ENCODE results near the gene POU6F2.

Gene POU6F2

DNA sequence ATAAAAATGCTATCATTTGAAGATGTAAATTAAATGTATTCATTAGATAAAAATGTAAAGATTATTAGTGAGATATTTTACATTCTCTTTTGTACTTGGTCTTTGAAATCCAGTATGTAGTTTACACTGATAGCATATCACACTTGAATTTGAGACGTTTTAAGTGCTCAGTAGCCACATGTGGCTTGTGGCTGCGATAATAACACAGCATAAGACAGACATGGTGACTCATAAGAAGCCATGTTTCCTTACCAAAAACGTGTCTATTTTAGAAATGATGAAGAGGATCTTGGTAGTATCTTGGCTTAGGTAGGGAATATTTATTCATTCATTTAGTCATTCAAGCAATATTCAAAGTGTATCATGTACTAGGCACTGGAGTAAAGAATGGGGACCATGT lies 149.3 kb downstream of the POU6F2 start:
- no peak for DNase-seq (ENCODE audit: low read depth, low spot score)

DNA sequence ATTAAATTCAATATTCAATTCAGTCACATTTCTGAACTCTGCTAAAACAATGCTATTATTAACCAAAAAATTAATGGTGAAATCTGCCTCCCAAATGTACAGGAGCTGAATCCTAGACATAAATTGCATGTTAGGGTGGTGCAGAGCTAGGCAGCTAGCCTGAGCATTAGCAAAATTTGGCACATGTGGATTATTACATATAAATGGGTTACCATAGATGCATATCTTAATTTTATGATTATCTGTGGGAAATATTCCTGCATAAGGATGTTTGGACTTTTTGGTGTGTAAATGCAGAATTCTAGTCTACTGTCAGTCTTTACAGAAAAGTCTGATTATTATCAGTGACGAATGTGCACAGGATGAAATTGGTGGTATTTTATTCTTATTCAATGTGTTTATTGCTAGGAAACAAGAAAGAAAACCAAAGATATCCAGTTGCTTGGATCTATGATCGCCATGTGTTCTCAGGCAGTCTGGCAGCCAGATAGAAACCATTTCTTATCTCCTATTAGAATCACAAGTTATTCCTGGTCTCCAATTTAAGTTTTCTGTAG lies 150.7 kb downstream of the POU6F2 start:
- DNase-seq (ENCODE audit: low read depth, low spot score): no peak

DNA sequence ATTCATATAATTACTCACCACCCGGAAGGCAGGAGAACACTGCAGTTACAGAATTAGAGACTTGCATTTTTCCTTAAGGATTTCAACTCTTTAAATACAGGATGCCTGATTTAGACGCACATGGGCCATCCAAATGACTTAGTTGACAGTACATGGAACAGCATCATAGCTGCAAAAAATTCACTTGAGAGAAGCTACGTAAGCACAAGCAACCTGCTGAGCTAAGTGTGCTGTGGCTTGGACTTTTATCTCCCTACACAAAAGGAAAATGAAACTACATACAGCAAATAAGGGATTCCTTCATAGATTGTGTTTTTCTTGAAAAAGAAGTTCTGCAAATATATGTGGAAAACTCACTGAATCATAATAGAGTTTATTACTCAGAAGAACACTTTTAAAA lies 152.6 kb downstream of the POU6F2 start:
- DNase-seq (ENCODE audit: low read depth, low spot score): no peak

DNA sequence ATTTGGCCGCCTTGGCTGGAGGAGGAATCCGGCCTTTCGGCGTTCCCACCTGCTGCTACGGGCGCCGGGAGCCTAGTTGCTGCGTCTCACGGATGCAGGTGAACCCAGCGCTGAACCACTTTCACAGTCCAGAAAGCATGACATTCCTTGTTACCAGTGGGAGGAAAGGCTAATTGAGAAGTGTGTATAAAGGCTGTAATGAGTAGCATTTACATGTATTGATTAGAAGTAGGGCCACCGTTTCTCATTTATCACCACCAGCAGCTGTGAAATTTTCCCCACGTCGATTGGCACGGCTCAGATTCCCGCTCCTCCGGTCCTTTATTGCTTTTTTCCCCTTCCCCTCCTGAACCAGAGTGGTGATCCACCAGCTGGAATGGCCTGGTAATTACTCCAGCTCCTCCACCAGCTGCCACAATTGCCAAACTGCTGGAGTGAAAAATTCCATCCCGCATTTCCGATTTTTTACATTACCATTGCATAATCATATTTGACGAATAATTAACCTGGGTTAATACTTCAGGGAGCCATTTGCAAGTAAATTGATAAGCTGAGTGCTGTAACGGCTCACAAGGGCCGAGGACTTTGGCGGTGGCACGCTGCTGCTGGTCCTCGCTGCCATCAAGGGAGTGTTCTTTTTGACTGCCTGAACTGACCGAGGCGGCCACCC lies 153.3 kb downstream of the POU6F2 start:
- DNase-seq (ENCODE audit: low read depth, low spot score): no peak

- no peak for DNase-seq (ENCODE audit: low read depth, low spot score)
Observed at GRCh38 chr7:39132306-39132705, 154.6 kb downstream of the POU6F2 start.

GRCh38 chr7:39133088-39133487 lies 155.4 kb downstream of the POU6F2 start:
- no peak for DNase-seq (ENCODE audit: low read depth, low spot score)

DNA sequence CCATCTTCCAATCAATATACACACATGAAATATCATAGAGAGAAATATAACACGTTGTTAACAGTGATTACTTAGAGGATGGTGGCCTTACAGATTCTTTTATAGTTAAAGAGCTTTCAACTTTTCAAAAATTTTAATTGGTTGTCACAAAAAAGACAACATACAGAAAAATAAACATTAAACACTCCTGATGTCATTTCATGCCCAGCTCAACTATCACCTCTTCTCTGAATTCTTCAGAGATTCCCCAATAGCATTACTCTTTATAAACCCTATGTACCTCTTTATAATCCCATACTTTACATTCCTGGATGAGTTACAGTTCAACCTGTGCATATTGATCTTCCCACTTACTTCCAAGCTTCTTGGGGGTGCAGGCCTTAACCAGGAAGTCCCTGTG lies 159.8 kb downstream of the POU6F2 start:
- no peak for DNase-seq (ENCODE audit: low read depth, low spot score)

GRCh38 chr7:39142750-39143149 lies 165.0 kb downstream of the POU6F2 start:
- DNase-seq (ENCODE audit: low read depth, low spot score): no peak

DNA sequence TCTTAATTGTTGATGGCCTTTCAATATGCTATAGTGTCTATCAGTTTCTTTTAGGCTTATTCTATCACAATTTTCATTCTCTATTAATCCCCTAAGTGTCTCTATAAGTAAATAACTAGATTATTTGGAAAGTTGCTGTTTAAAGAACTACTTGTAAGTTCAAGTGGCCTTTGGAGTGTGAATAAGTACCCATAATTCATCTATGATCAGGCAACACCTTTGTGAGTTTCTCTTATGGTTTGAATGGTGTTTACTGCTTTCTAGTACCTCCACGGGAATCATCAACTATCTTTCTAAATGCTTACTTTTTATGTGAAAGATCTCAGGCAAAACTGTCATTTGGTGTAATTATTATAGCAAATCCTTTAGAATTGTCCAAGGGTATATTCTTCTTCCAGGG lies 166.7 kb downstream of the POU6F2 start:
- DNase-seq (ENCODE audit: low read depth, low spot score): no peak

GRCh38 chr7:39145283-39145682 lies 167.6 kb downstream of the POU6F2 start:
- no peak for DNase-seq (ENCODE audit: low read depth, low spot score)

DNA sequence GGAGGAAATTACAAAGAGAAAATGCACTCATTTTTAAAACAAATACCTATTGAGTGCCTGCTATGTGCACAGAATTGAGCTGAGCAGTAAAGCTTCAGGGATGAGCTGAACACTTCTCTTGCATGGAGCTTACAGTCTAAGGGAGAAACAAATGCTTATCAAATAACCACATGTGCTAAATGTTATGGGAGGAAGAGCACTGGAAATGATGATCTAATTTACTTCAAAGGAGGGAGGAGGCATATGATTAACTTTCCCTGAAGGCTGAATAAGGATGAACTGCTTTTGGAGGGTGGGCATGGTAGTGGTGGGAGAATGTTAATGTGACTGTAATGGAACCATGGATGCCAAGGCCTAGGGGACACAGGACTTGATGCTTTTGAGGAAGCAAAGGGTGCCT lies 168.2 kb downstream of the POU6F2 start:
- DNase-seq (ENCODE audit: low read depth, low spot score): no peak

GRCh38 chr7:39152701-39153100 lies 175.0 kb downstream of the POU6F2 start:
- DNase-seq (ENCODE audit: low read depth, low spot score): no peak

GRCh38 chr7:39153113-39153512 lies 175.4 kb downstream of the POU6F2 start:
- DNase-seq (ENCODE audit: low read depth, low spot score): no peak

- DNase-seq (ENCODE audit: low read depth, low spot score): no peak
Observed at GRCh38 chr7:39153647-39154046, 175.9 kb downstream of the POU6F2 start.

GRCh38 chr7:39154815-39155214 lies 177.1 kb downstream of the POU6F2 start:
- DNase-seq (ENCODE audit: low read depth, low spot score): no peak

DNA sequence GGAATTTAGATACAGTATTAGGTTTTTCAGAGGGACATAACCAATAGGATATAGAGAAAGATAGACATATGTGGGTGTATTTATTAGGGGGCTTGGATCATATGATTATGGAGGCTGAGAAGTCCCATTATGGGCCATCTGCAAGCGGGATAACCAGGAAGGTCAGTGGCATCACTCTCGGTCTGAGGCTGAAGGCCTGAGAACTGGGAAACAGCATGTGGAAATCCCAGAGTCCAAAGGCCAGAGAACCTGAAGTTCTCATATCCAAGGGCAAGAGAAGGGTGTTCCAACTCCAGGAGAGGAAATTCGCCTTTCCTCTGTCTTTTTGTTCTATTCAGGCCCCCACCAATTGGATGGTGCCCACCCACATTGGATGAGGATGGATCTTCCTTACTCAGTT lies 180.7 kb downstream of the POU6F2 start:
- DNase-seq (ENCODE audit: low read depth, low spot score): no peak

GRCh38 chr7:39161903-39162302 lies 184.2 kb downstream of the POU6F2 start:
- no peak for DNase-seq (ENCODE audit: low read depth, low spot score)

- no peak for DNase-seq (ENCODE audit: low read depth, low spot score)
Observed at GRCh38 chr7:39164887-39165286, 187.2 kb downstream of the POU6F2 start.

GRCh38 chr7:39168403-39169098 lies 190.8 kb downstream of the POU6F2 start:
- DNase-seq (ENCODE audit: low read depth, low spot score): no peak

DNA sequence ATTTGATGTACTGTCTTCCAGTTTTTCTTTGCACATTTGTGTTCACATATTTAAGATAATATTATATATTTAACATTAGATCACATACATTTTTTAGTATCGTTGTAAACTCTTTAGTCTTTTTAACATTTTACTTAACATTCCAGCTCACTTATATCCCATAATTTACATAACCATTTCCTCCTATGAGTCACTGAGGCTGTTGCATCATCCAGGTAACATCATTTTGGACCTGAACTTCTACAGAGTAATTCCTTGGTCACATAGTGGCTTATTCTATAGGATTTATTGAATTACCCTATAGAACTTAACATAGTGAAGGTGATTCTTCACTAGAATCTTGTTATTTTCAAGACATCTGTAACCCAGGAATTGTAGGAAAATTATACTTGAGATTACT lies 194.4 kb downstream of the POU6F2 start:
- DNase-seq (ENCODE audit: low read depth, low spot score): no peak

DNA sequence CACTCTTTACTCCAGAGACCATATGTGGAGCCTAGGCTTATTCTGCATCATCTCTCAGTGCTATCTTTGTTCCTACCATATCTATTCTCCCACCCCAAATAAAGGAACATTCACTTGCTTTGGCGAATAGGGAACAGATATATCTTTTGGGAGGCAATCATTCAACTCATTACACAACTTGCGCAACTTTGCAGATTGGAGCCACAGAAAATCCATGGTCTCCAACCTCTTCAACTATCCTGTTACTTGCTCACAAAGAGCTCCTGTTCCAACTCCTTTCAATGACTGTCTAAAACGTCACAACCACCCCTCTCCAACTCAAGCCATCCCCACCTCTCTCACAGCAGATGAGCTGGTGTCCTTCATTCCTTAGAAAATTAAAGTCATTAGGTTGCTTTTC lies 203.7 kb downstream of the POU6F2 start:
- DNase-seq (ENCODE audit: low read depth, low spot score): no peak

- DNase-seq (ENCODE audit: low read depth, low spot score): no peak
Observed at GRCh38 chr7:39183796-39184195, 206.1 kb downstream of the POU6F2 start.

DNA sequence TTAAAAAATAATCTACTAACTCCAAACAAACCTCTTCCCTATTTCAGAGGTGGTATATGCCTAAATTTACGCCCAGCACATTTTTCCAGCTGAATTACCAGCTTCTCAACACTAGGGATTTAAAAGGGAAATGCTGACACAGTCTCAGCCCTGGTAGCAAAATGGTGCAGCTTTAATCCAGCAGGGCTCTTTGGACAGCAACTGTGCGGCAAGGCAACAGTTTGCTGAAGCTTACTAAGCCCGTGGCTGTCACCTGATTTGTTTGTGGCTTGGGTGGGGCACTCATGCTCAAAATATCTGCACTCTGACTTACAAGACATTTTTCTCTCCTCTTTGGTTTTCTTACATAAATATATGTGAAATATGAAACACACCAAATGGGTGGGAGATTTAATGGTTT lies 206.7 kb downstream of the POU6F2 start:
- no peak for DNase-seq (ENCODE audit: low read depth, low spot score)
